Panc1 (cell line): ENCODE measurements around the gene NCAPG. TPM values are rescaled to one million over a fixed set of nuclear protein-coding genes. Genes with fewer than 3 reads are reported as not detected.

Source experiments
- ATAC-seq: fragments of 200-7000 bp; cut with Tn5 transposase; 2 replicates; pipeline ENCODE4 v1.9.1; 2020; ENCODE audit warnings: mild to moderate bottlenecking, moderate library complexity
- BruUV-seq: library from RNA; stranded (reverse); fragments of 400-500 nt; replicated peaks from 2 replicates; lab custom pipeline; 2021; lab: Mats Ljungman, UMichigan
- CTCF ChIA-PET: fragments of 300-600 bp; sonication (Branson Sonifier 250); formaldehyde crosslinking; loops from one replicate; lab custom pipeline; 2022; ENCODE audit warnings: antibody characterized with exemption; lab: Charles Lee
- POLR2A ChIA-PET: fragments of 300-600 bp; sonication (Branson Sonifier 250); formaldehyde crosslinking; loops from one replicate; lab custom pipeline; 2022; ENCODE audit warnings: antibody characterized with exemption; lab: Charles Lee
- DNase-seq: peaks from one replicate; pipeline ENCODE4 v3.0.0-alpha.2; 2010; ENCODE audit warnings: low read depth, low spot score
- H3K27ac ChIP-seq: 2 replicates; pipeline ENCODE4 v1.5.1; 2011; ENCODE audit warnings: mild to moderate bottlenecking, low read length, inconsistent platforms
- H3K27me3 ChIP-seq: fragments of 200-500 bp; sonication (Bioruptor generic); 2 replicates; pipeline ENCODE4 v1.6.0; 2014; ENCODE audit warnings: low read length, inconsistent platforms; ENCODE audit not compliant: control insufficient read depth, insufficient read depth
- H3K36me3 ChIP-seq: fragments of 200-500 bp; sonication (Bioruptor generic); 2 replicates; pipeline ENCODE4 v1.5.1; 2014; ENCODE audit warnings: inconsistent platforms, mild to moderate bottlenecking, low read length, moderate library complexity; ENCODE audit not compliant: control insufficient read depth, insufficient read depth
- H3K4me1 ChIP-seq: 2 replicates; pipeline ENCODE4 v1.5.1; 2011; ENCODE audit warnings: inconsistent platforms, mild to moderate bottlenecking, low read length, moderate library complexity; ENCODE audit not compliant: control insufficient read depth, insufficient read depth
- H3K4me3 ChIP-seq, 2 experiments: 2 replicates each; pipeline ENCODE4 v1.5.1; 2011 to 2012; ENCODE audit warnings: low read depth in 2 of 2, low read length in 2 of 2, mild to moderate bottlenecking in 2 of 2, inconsistent platforms in 1 of 2, moderate library complexity in 1 of 2
- H3K9me3 ChIP-seq: fragments of 200-500 bp; sonication (Bioruptor generic); 2 replicates; pipeline ENCODE4 v1.5.1; 2014; ENCODE audit warnings: low read depth, mild to moderate bottlenecking, inconsistent platforms, low read length, moderate library complexity; ENCODE audit not compliant: control insufficient read depth, insufficient read depth
- CTCF ChIP-seq: fragments of 450-650 bp; IDR thresholded peaks from 2 replicates; pipeline ENCODE4 v1.5.1; 2017; ENCODE audit warnings: mild to moderate bottlenecking
- POLR2AphosphoS5 ChIP-seq: IDR thresholded peaks from 2 replicates; pipeline ENCODE4 v1.6.1; 2012; ENCODE audit warnings: mild to moderate bottlenecking, low read depth, low read length, moderate library complexity
- REST ChIP-seq, 2 experiments: IDR thresholded peaks; 2 replicates each; pipeline ENCODE4 v1.6.1; 2011 to 2012; ENCODE audit warnings: low read depth in 2 of 2, control low read depth in 1 of 2, low read length in 1 of 2, mild to moderate bottlenecking in 1 of 2, moderate library complexity in 1 of 2; ENCODE audit not compliant: insufficient read depth in 1 of 2
- SIN3A ChIP-seq: IDR thresholded peaks from 2 replicates; pipeline ENCODE4 v1.6.1; 2012; ENCODE audit warnings: low read depth, mild to moderate bottlenecking, low read length, moderate library complexity, borderline replicate concordance; ENCODE audit not compliant: insufficient read depth
- TCF7L2 ChIP-seq: IDR thresholded peaks from 2 replicates; pipeline ENCODE4 v1.6.1; 2011; ENCODE audit warnings: mild to moderate bottlenecking, low read depth, low read length, inconsistent platforms
- in situ Hi-C: cut with HindIII; loops from 2 replicates; pipeline ENCODE4 v1.10.0; 2016; ENCODE audit warnings: low sequenced_read_pairs, low pct_unique_long_range_greater_than_20kb
- intact Hi-C: fragments of 100-400 bp; cut with micrococcal nuclease; formaldehyde crosslinking; loops from one replicate; pipeline ENCODE4 v1.10.0; 2022; ENCODE audit not compliant: unreplicated experiment
- total RNA-seq: library from RNA; stranded (reverse); gene quantifications from one replicate; pipeline ENCODE4 v1.2.1, GENCODE V29; 2021; ENCODE audit not compliant: unreplicated experiment

Gene NCAPG
- total RNA-seq, 1 experiment from 2014 or later: 31.0 TPM

GRCh38 chr4:17889692-17890091, 78.9 kb downstream of the NCAPG start:
- ChIA-PET POLR2A (no interaction called here), CTCF (no interaction called here)
- Histone ChIP-seq H3K4me3 (no peak overlapping the region), H3K27me3 (no peaks in the 10 kb centered on the region), H3K4me1 (no peaks in the 10 kb centered on the region), H3K27ac (no peak overlapping the region), H3K9me3 (no peaks in the 10 kb centered on the region), H3K36me3 (no peaks in the 10 kb centered on the region)
- no TSS peak for BruUV-seq
- ATAC-seq: no peak
- intact Hi-C loops: no loop called here
- DNase-seq: no peak
- in situ Hi-C loops: no loop called here
- TF ChIP-seq SIN3A: no peak
- no peak for TF ChIP-seq POLR2AphosphoS5
- TF ChIP-seq CTCF: no peak
- TF ChIP-seq REST (IDR thresholded peaks at IDR 0.05; ENCODE audit: insufficient read depth in 1 of 2, low read depth in 2 of 2, low read length in 1 of 2): no peak
- no peak for TF ChIP-seq TCF7L2

- DNase-seq: no peak
- H3K27me3 ChIP-seq: no peaks in the 10 kb centered on the region
- H3K4me1 ChIP-seq: no peaks in the 10 kb centered on the region
- intact Hi-C loops: no loop called here
- no peak for TF ChIP-seq REST (IDR thresholded peaks at IDR 0.05; ENCODE audit: insufficient read depth in 1 of 2, low read depth in 2 of 2, low read length in 1 of 2)
- H3K9me3 ChIP-seq: no peaks in the 10 kb centered on the region
- BruUV-seq: no TSS peak
- H3K4me3 ChIP-seq: no peak overlapping the region
- ChIA-PET CTCF (no interaction called here), POLR2A (no interaction called here)
- in situ Hi-C loops: no loop called here
- H3K27ac ChIP-seq: no peak overlapping the region
- ATAC-seq: no peak
- no peaks in the 10 kb centered on the region for H3K36me3 ChIP-seq
Measured at GRCh38 chr4:17894421-17894820, 83.6 kb downstream of the NCAPG start.

Other genes starting within 250 kb of the NCAPG start
- 51.4 TPM for gene LAP3, start 233.8 kb upstream of the NCAPG start, total RNA-seq
- 32.1 TPM for gene MED28, start 196.3 kb upstream of the NCAPG start, total RNA-seq
- 0.03 TPM for gene FAM184B, start 29.4 kb upstream of the NCAPG start, total RNA-seq
- gene DCAF16, start 222 bp upstream of the NCAPG start, total RNA-seq: 28.6 TPM
- gene LCORL, start 210.8 kb downstream of the NCAPG start, total RNA-seq: 17.5 TPM